ENCODE results near the gene FBXO4. TPM values are rescaled to one million over a fixed set of nuclear protein-coding genes. Genes with fewer than 3 reads are reported as not detected.

FBXO4 gene, protein sequence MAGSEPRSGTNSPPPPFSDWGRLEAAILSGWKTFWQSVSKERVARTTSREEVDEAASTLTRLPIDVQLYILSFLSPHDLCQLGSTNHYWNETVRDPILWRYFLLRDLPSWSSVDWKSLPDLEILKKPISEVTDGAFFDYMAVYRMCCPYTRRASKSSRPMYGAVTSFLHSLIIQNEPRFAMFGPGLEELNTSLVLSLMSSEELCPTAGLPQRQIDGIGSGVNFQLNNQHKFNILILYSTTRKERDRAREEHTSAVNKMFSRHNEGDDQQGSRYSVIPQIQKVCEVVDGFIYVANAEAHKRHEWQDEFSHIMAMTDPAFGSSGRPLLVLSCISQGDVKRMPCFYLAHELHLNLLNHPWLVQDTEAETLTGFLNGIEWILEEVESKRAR
- polyA plus RNA-seq (2013, experiment 1 of 2; ENCODE audit: insufficient read length), result 5.9 TPM
- polyA plus RNA-seq (2013, experiment 2 of 2; ENCODE audit: insufficient read length), result 6.0 TPM

- peak; percentile 84 for DNase-seq
These were observed at the start of gene FBXO4 for GRCh38 chr5:41924872-41925554. Gene FBXO4, plus strand, starts transcription at chr5:41925281. Its CDS starts 29 bp downstream, at chr5:41925310.

DNA sequence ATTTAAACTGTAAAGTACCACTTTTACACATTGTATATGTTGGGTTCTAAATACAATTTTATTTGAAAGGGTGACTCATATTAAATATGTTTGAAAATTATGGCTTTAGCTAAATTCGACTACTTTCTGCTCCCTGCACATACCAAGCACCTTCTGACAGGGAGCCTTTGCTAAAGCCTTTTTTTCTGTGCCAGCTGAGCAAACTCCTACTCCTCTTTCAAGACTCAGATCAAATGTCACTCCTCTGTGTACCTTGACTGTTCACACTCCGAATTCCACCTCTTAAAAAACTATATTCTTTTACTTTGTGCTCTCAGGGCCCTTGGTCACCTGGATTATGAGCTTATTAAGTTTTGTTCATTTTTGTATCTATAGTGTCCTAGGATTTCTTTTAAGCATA lies 48.4 kb upstream of the FBXO4 start:
- no peak for DNase-seq

DNA sequence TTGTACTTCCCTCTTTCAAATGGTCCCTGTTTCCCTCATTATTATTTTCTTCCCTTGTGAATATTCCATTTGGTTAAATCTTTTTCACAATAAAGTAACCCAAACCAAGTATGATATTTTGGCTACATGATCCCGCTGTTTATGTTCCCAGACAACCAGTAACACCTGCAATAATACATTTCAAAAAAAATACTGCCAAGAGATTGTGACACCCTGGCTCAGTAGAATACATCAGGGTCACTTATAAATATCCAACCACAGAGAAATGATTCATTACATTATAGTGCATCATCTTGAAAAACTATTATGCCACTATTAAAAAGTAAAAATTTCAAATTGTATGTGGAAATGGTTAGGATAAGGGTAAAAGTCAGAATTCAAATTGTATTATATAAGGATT lies 47.7 kb upstream of the FBXO4 start:
- DNase-seq, result no peak

- DNase-seq, result no peak
These were observed 46.9 kb upstream of the FBXO4 start for GRCh38 chr5:41878173-41878572.

- no peak for DNase-seq
These were observed 46.2 kb upstream of the FBXO4 start for GRCh38 chr5:41878643-41879478.

DNA sequence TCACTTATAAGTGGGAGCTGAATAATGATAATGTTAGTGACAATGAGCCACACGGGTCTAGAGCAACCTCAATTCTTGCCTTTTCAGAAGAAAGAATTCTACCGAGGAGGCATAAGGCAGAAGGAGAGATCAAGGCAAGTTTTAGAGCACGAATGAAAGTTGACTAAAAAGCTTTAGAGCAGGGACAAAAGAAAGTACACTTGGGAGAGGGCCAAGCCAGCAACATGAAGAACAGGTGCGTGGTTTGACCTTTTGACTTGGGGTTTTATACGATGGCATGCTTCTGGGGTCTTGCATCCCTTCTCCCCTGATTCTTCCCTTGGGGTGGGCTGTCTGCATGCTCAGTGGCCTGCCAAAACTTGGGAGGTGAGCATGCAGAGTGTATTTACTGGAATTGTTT lies 42.3 kb upstream of the FBXO4 start:
- no peak for DNase-seq

DNA sequence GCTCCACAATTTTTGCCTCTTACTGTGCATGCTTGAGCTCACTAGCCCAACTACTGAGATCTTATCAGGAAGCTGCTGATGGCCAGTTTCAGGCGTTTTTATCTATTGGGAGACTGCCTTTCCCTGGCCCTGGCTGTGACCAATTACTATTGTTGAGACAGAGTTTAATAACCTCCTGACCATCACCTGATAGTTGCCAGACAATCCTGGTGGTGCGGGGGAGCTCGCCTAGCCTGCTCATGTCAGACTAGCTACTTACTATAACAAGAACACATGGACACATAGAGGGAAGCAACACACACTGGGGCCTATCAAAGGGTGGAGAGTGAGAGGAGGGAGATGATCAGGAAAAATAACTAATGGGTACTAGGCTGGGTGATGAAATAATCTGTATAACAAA lies 41.8 kb upstream of the FBXO4 start:
- no peak for DNase-seq

DNA sequence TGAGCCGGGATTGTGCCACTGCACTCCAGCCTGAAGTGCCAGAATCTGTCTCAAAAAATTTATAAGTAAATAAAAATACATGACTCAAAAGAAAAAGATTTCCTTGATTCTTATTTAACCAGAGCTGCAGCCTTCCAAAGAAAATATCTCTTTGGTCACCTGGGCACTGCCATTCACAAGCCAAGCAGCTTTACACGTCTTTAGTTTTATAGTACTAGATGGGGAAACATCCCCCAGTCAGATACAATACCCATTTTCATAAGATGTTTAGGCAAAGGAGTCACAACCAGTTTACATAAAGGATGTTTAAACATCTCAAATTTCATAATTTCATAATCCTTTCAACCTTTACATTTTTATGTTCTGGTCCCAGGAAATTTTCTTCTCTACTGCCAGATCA lies 41.1 kb upstream of the FBXO4 start:
- DNase-seq, result no peak

DNA sequence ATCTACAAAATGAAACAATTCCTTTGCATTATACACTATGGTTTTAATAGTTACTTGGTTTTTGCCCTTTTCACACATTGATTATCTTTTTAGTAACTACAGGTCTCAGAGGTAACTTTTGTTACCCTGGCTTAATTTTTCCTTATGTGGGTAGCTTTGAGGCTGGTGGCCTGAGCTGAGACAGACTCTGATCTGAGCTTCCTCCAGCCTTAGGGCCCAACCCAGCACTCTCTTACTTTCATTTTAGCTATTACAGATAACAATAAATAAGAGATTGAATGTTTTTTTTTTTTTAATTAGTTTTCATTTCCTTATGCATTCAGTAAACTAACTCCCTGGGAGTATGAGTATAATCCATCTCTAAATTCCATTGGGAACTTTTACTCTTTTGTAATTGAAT lies 39.8 kb upstream of the FBXO4 start:
- no peak for DNase-seq

DNA sequence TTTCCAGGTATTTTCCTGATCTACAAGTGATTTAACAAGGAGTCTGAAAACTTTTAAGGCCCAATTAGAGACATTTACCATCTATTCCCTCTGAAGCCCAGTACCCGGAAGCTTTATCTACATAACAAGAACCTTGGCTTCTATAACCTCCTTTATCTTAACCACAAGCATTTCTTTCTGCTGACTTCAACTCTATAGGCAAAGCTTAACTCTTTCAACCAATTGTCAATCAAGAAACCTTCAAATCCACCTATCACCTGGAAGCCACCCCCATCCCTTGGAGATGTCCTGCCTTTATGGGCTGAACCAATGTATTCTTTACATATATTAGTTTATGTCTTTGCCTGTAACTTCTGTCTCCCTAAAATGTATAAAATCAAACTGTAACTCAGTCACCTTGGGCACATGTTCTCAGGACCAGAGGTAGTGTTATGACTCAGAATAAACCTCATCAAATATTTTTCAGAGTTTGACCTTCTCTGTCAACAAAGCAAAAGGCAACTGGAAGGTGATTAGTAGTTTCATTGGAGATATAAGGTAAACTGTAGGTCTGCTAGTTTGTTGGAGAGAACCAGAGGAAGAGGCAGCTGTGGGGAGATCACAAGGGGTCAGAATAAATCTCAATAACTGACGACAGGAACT lies 33.9 kb upstream of the FBXO4 start:
- no peak for DNase-seq

GRCh38 chr5:41892031-41892430 lies 33.0 kb upstream of the FBXO4 start:
- DNase-seq, result no peak

- no peak for DNase-seq
These were observed 31.8 kb upstream of the FBXO4 start for GRCh38 chr5:41893074-41893851.

GRCh38 chr5:41896230-41896629 lies 28.9 kb upstream of the FBXO4 start:
- DNase-seq, result no peak

DNA sequence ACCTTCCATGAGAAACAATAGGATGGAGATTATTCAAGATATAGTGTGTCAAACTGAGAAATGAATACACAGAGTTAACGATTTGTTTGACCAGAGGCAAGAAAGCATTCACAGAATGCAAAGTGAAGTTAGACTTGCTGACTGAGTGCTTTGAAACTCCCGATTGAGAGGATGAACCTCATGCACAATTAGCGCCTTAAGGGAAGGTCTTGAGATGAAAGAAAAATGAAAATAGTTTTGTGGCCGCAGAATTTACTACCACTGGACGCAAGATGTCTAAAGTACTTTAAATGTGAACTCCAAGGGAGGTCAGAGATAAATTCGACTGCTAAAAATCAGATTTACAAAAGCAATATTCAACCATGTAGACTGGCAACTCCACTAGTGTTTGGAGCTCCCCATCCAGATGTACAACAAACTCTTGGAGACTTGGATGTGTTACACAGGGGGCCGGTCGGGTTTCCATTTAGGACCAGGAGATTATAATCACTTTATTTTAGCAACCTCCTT lies 21.6 kb upstream of the FBXO4 start:
- DNase-seq, result no peak

- DNase-seq, result peak; percentile 100
These were observed 20.9 kb upstream of the FBXO4 start, which contains the start of gene RIMOC1 for GRCh38 chr5:41903892-41904799. Gene RIMOC1, plus strand, starts transcription at chr5:41904344. Its CDS starts 24 bp downstream, at chr5:41904368.

- no peak for DNase-seq
These were observed 18.9 kb upstream of the FBXO4 start for GRCh38 chr5:41906151-41906550.

GRCh38 chr5:41908374-41909079 lies 16.6 kb upstream of the FBXO4 start:
- DNase-seq, result peak; percentile 58

DNA sequence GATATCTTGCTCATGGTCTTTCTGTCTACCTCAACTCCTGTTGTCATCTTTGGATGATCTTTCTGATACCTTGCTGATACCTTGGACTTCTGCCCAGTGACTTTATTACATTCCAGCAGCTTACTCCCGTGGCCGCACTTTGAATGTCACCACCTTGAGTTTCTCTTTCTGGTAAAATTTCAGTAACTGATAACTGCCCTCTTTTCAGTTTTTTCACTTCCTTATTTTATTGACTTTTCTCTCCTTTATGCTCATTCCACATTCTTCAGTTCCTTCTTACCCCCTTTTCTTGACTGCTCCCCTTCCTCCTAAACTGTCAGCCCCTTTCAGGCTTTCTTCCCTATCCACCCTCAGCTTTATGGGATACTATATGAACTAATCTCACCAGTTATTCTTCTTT lies 7.0 kb upstream of the FBXO4 start:
- no peak for DNase-seq

DNA sequence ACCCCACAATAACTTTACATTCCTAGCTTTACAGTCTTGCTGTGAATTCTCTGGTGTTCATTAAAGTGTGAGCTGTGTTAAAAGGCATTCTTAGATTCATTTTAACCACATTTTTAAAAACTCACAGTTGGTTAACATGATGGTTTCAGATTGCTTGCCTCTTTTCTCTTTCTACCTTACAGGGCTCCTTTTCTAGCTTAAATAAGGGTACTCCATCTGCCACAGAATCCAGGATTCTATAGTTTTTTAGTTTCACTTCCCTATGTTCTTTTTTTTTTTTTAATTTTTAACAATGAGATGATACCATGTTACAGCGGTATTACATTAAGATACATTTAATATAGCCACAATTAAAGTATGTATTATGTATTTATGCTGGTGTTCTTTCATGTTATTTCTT lies 3.9 kb upstream of the FBXO4 start:
- no peak for DNase-seq

- DNase-seq, result peak; percentile 36
These were observed 3.2 kb upstream of the FBXO4 start for GRCh38 chr5:41921874-41922273.

Data from fibroblast of skin of back (primary cell).